GM06990 (cell line): ENCODE results near the gene SMIM22.
A peak's percentile ranks its signal among the peaks of the same experiment; 100 is the strongest.

ENCODE experiments used
- DNase-seq: peaks from one replicate; pipeline ENCODE4 v3.0.0-alpha.2; 2011; ENCODE audit not compliant: insufficient read length; ENCODE audit errors: extremely low read depth
- H3K27me3 ChIP-seq: replicated peaks from 2 replicates; pipeline ENCODE4 v1.6.0; 2011; ENCODE audit warnings: low read length; ENCODE audit not compliant: control insufficient read depth, insufficient read depth
- H3K36me3 ChIP-seq: 2 replicates; pipeline ENCODE4 v1.5.1; 2011; ENCODE audit warnings: low read length; ENCODE audit not compliant: control insufficient read depth, insufficient read depth
- H3K4me3 ChIP-seq: replicated peaks from 2 replicates; pipeline ENCODE4 v1.5.1; 2011; ENCODE audit warnings: low read depth, mild to moderate bottlenecking, control low read depth, low read length
- TF ChIP-seq, protein P1 (sequence below): IDR thresholded peaks from 2 replicates; pipeline ENCODE4 v1.5.1; 2011; ENCODE audit warnings: low read length, control low read depth, mild to moderate bottlenecking, inconsistent platforms; ENCODE audit not compliant: insufficient read depth, poor library complexity, severe bottlenecking

Gene SMIM22

DNA sequence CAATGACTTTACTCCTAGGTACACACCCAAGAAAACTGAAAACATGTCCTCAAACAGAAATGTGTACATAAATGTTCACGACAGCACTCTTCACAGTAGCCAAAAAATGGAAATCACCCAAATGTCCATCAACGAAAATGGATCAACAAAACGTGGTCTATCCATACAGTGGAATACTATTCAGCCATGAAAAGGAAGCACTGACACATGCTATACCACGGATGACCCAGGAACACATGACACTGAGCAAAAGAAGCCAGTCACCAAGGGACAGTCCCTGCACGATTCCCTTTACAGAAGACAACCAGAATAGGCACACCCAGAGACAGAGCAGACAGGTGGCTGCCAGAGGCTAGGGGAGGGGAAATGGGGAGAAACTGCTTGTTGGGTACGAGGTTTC lies 39.5 kb upstream of the SMIM22 start:
- Histone ChIP-seq H3K4me3 (no peak overlapping the region), H3K36me3 (peaks cover 39% of the 10 kb centered on the region), H3K27me3 (no peaks in the 10 kb centered on the region)
- TF ChIP-seq, protein P1, sequence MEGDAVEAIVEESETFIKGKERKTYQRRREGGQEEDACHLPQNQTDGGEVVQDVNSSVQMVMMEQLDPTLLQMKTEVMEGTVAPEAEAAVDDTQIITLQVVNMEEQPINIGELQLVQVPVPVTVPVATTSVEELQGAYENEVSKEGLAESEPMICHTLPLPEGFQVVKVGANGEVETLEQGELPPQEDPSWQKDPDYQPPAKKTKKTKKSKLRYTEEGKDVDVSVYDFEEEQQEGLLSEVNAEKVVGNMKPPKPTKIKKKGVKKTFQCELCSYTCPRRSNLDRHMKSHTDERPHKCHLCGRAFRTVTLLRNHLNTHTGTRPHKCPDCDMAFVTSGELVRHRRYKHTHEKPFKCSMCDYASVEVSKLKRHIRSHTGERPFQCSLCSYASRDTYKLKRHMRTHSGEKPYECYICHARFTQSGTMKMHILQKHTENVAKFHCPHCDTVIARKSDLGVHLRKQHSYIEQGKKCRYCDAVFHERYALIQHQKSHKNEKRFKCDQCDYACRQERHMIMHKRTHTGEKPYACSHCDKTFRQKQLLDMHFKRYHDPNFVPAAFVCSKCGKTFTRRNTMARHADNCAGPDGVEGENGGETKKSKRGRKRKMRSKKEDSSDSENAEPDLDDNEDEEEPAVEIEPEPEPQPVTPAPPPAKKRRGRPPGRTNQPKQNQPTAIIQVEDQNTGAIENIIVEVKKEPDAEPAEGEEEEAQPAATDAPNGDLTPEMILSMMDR = no peak
- no peak for DNase-seq

DNA sequence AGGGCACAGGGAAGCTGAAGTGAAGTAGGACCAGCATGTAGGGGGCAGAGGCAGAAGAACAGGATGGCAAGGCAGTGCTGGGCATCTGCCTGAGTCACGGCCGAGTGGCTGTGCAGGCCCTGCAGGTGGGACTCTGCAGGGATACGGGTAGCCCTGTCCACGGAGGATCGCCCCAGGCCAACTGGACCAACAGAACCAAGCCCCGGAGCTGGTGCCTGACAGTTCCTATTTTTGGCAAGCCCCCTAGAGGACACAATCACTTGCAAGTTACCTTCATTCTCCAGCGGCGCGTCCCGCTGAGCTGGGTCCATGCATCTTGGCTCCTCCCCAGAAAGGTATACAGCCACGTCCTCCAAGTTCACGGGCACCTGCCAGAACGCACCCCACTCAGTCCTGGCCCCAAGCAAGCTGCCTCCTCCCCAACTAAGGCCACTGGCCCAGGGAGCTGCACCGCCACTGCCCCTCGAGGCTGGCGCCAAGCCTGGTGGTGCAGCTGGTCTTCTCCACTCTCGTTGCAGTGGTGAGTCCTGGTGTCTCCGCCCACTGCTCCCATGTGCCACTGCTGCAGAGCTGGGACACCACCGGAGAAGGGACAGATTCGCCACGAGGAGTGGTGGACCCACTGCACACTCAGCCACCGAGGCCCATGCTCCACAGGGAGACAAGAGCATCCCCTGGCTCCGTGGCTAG lies 34.8 kb upstream of the SMIM22 start:
- Histone ChIP-seq H3K27me3 (no peaks in the 10 kb centered on the region), H3K4me3 (no peak overlapping the region), H3K36me3 (peaks cover 31% of the 10 kb centered on the region)
- DNase-seq = no peak
- TF ChIP-seq, protein P1 = no peak

DNA sequence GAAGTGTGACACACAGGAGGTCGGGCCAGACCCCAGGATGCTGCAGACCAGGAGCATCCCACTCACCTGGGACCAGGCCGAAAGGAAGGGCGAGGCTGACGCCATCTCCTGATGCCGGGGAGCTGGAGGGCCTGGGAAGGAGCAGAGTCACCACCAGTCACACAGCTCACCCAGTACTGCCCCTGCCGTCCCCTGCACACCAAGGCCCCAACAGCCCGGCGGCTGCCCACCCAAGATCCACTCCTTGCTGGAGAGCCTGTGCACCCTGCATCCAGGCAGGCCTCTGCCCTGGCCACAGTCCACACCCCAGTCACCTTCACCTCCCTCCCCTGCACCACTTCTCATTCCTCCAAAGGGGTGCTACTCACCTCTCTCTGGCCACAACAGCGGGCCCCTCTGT lies 33.0 kb upstream of the SMIM22 start:
- peaks cover 25% of the 10 kb centered on the region for H3K36me3 ChIP-seq
- TF ChIP-seq, protein P1 = no peak
- DNase-seq = no peak
- H3K27me3 ChIP-seq = no peaks in the 10 kb centered on the region
- no peak overlapping the region for H3K4me3 ChIP-seq

DNA sequence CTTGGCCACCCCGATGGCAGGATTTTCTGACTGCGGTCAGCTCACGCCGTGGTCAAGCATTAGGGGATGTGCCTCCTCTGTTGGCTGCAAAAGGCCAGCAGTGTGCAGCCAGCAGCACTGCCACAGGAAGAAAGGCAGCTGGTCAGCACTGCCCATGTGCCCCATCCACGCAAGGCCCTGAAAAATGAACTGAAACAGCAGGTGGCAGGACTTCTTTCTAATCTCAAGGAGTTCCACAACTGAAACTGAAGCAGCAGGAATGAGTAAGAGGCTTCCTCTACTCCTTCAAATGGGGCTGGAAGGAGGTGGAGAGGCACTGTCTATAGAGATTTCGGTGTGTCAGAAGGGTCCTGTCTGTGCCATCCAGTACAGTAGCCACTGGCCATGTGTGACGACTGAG lies 31.4 kb upstream of the SMIM22 start:
- Histone ChIP-seq H3K27me3 (no peaks in the 10 kb centered on the region), H3K36me3 (peaks cover 22% of the 10 kb centered on the region), H3K4me3 (no peak overlapping the region)
- TF ChIP-seq, protein P1 = no peak
- no peak for DNase-seq

DNA sequence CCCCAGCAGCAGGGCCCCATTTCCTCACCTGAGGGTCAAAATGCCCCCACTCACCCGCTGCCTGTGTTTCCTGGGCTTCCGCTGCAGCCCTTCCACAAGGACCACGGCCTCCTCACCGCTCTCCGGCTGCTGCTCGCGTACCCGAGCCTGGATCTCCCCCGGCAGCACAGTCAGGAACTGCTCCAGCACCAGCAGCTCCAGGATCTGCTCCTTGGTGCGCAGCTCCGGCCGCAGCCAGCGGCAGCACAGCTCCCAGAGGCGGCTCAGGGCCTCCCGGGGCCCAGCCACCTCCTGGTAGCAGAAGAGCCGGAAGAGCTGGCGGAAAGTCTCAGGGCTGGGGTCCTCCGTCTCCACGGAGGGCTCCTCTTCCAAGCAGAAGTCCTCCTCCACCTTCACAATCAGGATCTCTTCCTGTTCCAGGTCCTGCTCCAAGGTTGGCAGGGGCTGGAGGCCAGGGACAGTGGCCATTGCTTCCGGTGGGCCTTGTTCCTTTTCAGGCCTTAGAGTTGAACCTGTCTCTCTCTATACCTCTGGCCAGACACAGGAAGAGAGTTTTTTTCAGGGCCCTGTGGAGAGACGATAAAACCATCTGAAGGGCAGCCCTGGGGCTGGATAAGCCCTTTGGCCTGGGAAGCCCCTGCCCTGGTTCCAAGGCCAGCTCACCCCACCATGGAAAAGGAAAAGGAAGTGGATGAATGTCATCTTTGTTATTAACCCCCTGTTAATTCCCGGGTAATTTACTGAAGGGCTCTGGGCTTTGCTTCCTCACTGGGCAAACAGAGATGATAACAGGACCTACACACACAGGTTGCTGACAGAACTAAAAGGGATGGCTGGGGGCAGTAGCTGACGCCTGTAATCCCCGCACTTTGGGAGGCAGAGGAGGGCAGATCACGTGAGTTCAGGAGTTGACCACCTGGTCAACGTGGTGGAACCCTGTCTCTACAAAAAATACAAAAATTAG lies 29.4 kb upstream of the SMIM22 start:
- Histone ChIP-seq H3K27me3 (no peaks in the 10 kb centered on the region), H3K36me3 (peaks cover 14% of the 10 kb centered on the region)

More for the DNA sequence above, 29.4 kb upstream of the SMIM22 start:
- DNase-seq = no peak
- H3K4me3 ChIP-seq = peak overlapping the region; percentile 86
- TF ChIP-seq, protein P1 = no peak
